C4-2B (cell line): ENCODE data around the gene ZRANB2.

ENCODE experiments used
- CTCF ChIP-seq: fragments of 450-650 bp; conservative IDR thresholded peaks from 2 replicates; pipeline ENCODE4 v1.5.1; 2017; ENCODE audit warnings: mild to moderate bottlenecking
- ZFX ChIP-seq: fragments of 450-650 bp; IDR thresholded peaks from 2 replicates; pipeline ENCODE4 v1.6.1; 2017

DNA sequence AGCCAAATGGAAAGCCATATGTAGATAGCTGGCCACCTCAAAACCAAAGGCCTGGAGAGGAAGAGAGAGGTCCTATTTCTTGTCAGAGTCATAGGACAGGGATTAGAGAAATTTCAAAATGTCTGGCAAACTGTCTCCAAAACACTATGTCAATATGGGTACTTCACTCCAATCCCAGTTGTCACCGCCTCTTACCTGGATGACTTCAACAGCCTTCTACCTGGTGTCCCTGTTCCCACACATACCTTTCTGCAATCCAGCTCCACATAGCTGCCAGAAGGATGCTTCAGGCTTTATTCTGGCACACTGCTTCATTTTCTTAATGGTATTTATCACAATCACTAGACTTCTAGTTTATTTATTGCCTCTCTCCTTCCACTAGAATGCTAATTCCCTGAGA is 47.7 kb downstream of the ZRANB2 start:
- no peak for TF ChIP-seq CTCF
- no peak for TF ChIP-seq ZFX
